ENCODE measurements around the gene CPLX1.

- TF ChIP-seq GRHL2 (CRISPR knock-in tag; IDR thresholded peaks at IDR 0.05; ENCODE audit: insufficient replicate concordance, severe bottlenecking) (no peak), SMAD3 (CRISPR knock-in tag; IDR thresholded peaks at IDR 0.05; ENCODE audit: borderline replicate concordance) (no peak), NR3C1 (CRISPR knock-in tag; conservative IDR thresholded peaks at IDR 0.05; ENCODE audit: low read depth) (no peak), ZSCAN18 (CRISPR knock-in tag; IDR thresholded peaks at IDR 0.05) (no peak), CTCF (IDR thresholded peaks at IDR 0.05) (no peak), CREB1 (CRISPR knock-in tag; IDR thresholded peaks at IDR 0.05) (no peak), ATF2 (CRISPR knock-in tag; IDR thresholded peaks at IDR 0.05; ENCODE audit: borderline replicate concordance, low read depth) (no peak), RORB (CRISPR knock-in tag; IDR thresholded peaks at IDR 0.05) (no peak), ZBTB21 (CRISPR knock-in tag; IDR thresholded peaks at IDR 0.05; ENCODE audit: borderline replicate concordance) (no peak), ZMAT4 (CRISPR knock-in tag; IDR thresholded peaks at IDR 0.05) (no peak)
- TF ChIP-seq, protein P1, sequence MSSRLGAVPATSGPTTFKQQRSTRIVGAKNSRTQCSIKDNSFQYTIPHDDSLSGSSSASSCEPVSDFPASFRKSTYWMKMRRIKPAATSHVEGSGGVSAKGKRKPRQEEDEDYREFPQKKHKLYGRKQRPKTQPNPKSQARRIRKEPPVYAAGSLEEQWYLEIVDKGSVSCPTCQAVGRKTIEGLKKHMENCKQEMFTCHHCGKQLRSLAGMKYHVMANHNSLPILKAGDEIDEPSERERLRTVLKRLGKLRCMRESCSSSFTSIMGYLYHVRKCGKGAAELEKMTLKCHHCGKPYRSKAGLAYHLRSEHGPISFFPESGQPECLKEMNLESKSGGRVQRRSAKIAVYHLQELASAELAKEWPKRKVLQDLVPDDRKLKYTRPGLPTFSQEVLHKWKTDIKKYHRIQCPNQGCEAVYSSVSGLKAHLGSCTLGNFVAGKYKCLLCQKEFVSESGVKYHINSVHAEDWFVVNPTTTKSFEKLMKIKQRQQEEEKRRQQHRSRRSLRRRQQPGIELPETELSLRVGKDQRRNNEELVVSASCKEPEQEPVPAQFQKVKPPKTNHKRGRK (CRISPR knock-in tag; IDR thresholded peaks at IDR 0.05; ENCODE audit: borderline replicate concordance) = no peak
Measured at GRCh38 chr4:818106-818921, 7.6 kb downstream of the CPLX1 start.
